Stimulated activated CD8-positive, alpha-beta memory T cell treated with anti-CD3 and anti-CD28 coated beads, Interleukin-7, amount 100 ng/mL, for 48 hours (primary cell): ENCODE data around the gene IPPK.

Experiments used
- DNase-seq, 2 donors: peaks; one replicate each; pipeline ENCODE4 v3.0.0-alpha.2; 2020; ENCODE audit warnings: low read depth in 1 of 2; ENCODE audit errors: extremely low read depth in 1 of 2

IPPK gene

DNA sequence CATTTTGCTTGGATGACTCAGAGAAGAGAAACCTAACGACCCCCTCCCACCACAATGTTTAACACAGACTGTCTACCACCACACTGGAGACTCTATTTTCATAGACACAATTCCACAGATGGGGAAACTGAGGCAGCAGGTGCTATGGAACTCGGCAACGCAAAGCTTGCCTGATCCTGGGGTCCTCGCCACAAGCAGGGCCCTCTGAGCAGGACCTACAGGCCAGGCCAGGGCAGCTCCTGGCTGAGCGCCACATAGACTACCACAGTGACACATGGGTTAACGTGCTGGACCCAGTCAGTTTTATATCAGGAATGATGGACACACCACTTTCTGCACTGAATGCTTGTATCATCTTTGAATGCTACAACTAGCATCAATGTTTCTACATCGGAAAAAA lies 11.8 kb downstream of the IPPK start:
- no peak for DNase-seq

DNA sequence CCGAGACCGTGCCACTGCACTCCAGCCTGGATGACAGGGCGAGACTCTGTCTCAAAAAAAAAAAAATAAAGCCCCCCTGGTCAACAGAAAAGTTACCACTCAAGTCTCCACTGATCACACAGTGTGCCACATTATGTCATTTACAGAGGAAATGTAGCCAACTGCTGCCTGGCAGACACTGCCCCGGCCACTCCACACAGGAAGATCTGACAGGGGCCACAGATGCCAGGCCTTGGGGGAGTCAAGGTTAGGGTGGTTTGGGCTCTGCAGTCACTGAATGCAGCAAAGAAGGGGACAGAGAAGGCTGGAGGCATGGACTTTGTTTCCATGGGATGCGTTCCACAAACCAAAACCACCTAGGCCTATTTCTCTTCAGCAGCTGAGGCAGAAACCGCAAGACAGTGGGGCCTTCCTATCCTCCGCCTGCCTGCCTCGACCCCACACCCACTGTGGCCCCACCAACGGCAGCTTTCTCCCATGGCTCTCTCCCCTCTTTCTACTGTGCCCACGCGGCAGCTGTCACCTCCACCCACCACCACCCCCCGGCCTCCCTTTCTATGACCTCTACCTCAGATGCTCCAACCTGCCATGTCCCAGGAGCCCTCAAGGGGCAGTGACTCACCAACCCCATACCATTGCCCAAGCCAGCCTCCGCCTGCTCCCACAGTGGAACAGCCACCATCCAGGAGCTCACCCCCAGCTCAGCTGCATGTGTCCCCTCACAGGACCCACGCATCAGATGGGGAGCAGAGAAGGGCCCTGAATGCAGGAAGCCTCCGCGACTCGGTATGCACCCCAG lies 12.4 kb downstream of the IPPK start:
- DNase-seq = no peak

DNA sequence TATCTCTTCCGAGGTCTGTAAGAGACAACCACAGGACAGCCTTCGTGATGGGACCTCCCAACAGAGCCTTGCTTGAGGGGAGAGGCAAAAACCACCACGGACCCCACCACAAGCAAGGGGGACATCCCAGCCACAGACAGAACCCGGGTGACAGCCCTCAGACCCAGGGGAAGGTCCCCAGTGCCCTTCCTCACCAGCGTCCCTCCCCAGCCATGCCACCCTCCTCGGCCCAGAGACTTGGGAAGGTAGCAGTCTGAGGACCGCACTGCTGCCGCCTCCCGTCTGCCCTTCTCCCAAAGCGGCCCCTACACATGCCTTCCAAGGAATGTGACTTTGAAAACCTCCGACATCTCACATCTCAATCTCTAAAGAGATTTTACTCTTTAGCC lies 13.4 kb downstream of the IPPK start:
- DNase-seq = no peak

DNA sequence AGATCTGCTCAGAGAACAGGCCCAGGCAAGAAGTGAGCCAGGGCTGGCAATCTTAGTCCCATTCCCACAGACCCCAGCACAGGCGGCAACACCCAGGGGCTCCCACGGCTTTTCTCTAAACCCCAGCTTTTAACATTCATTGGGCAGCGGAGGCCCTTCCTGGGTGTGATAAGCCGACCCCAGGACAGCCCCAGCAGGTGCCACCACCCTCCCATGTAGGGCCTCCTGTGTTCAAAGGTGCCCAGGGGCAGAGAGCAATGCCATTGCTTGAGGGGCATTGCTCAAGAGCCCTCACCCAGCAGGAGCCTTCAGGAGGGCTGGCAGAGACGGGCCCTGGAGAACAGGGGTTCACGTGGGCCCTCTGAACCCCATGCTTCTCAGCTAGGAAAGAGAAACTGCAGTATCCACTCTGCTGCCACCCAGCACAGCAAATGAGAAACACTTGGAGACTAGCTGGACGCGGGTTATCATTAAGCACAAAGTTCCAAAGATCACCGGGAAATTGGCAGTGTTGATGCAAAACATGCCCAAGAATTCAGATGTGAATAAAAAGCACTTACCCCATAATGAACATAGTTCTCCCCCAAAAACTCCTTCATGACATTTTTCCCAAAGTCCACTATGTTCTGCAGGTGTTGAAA lies 13.9 kb downstream of the IPPK start:
- no peak for DNase-seq

DNA sequence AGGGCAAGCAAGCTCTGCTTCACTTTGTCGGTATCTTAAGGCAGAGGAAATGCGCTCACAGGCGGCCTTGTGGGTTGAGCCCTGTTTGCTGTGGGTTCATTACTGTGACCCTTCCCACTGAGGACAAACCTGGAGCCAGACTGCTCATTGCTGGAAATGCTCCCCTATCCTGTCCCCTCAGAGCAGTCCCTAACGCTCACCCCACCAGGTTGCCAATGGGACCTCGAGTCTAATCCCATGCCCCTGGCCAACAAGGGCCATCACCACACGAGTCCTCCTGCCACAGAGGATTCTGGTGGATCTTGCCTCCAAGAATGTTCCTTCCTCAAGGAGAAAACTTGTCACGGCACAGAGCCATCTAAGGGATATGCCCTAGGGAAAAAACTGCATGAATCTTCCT lies 14.6 kb downstream of the IPPK start:
- no peak for DNase-seq

DNA sequence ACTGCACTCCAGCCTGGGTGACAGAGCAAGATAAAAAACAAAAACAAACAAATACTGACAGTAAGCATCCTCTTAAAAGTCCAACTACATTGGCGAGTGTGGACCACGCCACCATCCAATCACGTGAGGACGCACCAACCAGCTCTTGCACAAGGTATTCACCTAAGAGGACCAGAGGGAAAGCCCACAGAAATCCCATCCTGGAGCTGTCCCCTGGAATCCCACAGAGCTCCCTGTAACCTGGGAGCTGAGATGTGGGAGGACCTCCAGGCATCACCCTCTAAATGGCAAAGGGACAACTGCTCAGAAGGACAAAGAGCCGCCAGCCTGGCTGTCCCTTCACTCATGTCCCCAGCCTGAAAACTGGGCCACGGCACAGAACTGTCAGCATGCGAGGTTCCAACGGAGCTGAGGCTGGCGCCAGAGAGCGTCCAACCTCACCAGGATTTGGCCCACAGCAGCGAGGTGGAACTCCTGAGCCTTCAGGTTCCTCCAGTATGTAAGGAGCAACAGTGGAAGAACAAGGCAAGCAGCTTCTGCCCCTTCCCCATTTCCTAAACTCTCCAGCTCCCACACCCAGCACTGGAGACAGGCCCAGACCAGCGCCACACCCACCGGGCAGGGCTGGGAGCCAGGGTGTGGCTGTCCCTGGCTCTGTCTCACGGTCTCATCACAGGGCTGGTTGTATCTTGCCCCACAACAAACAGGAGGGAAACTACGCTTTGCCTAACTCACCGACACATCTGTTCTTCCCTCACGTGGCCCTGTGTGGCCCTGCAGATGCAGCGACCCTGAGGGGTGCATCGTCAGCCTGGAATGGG lies 15.2 kb downstream of the IPPK start:
- no peak for DNase-seq

DNA sequence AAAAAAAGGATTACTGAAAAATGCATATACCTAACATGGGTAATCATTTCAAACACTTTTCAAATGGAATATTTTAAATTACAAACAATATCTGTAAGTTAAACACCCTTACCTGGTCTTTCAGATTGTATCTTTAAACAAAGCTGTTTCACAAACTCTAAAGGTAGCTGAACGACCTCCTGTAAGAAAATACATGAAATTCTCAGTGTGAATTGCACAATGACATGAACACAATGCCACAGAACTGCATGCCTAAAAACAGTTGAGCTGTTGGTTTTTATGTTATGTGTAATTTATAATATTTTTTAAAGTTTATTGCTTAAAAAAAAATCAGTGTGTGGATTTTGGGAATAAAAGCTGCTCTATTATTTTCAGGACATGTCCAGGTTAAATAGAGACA lies 17.5 kb downstream of the IPPK start:
- no peak for DNase-seq

DNA sequence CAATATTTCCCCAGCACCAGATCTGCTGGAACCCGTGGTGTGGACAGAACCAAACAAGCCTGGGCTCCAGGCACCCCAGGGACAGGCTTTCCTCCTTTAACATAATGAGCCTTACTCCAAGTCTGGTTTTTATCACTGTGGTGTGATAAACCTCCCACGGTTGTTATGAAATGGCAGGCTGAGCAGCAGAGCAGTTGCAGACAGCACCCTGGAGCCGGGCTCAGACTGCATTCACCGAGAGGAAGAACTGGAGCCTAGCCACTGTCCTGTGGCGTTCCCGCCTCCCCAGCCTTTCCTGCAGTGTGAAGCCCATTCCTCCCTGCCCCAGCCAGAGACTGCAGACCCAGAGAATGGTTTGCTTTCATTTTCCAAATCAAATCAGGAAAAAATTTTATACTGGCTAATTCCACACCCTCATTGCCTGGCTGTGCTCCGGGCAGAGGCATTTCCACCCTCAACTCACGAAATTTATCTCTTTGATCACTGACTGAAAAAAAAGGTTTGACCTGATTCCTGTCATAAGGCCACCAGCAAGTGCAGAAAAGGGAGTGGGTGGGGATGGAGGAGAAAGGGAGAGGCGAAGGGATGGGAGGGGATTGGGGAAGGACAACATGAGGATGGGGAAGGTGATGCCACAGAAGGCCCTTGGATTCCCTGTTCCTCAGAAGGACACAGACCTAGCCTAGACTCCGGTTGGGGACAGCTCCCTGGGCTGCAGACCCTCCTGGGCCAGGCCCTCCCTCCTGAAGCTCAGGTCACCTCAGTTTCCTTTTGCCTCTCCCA lies 18.9 kb downstream of the IPPK start:
- no peak for DNase-seq

DNA sequence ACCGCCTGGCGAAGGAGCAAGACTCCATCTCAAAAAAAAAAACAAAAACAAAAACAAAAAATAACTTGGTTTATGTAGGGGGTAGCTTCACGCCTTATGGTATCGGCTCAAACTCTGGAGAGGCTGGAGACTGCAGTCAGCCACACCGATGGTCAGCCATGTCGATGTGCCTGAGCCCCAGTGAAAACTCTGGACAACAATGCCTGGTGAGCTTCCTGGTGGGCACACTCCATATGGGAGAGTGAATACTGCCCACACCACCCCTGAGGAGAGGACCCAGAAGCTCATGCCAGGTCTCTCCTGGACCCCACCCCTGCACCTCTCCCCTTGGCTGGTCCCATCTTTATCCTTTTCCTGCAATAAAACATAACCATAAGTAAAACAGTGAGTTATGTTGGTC lies 19.6 kb downstream of the IPPK start:
- no peak for DNase-seq

DNA sequence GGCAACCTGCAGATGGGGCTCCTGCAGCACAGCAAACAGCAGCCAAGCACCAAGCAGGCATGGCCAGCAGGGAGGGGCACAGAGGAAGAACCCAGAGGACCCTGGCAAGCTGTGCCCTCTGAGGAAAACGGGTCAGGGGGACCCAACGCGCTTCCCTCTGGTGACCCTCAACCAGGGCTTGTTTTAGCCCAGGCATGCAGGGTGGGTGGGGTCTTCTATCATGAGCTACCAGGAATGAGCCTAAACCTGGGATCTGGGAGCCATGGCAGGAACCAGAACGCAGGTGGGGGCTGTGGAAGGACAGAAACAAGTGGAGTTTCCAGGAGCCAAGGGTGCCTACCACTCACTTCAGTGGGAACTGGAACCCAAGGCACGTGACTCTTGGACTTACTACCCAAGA lies 20.9 kb downstream of the IPPK start:
- no peak for DNase-seq

DNA sequence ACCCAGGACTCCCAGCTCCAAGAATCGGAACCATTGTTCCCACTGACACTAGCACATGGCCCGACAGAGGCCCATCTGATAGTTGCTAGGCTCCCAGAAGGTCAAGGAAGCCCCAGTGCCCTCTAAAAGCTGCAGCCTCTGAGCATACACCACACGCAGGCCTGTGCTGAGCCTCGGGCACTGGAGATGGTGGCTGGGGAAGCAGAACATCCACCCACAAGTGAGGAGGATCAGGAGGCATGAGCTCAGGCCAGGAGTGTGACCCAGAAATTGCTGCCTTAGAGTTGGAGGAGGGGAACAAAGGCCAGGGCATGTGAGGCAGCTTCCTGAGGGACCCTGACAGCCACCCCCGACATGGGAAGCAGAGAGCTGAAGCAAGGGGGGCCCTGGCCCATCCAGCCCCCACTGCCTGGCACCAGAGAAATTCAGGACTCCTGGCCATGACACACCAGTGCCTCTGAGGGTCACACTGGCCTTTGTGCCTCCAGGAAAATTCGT lies 21.4 kb downstream of the IPPK start:
- DNase-seq = no peak

DNA sequence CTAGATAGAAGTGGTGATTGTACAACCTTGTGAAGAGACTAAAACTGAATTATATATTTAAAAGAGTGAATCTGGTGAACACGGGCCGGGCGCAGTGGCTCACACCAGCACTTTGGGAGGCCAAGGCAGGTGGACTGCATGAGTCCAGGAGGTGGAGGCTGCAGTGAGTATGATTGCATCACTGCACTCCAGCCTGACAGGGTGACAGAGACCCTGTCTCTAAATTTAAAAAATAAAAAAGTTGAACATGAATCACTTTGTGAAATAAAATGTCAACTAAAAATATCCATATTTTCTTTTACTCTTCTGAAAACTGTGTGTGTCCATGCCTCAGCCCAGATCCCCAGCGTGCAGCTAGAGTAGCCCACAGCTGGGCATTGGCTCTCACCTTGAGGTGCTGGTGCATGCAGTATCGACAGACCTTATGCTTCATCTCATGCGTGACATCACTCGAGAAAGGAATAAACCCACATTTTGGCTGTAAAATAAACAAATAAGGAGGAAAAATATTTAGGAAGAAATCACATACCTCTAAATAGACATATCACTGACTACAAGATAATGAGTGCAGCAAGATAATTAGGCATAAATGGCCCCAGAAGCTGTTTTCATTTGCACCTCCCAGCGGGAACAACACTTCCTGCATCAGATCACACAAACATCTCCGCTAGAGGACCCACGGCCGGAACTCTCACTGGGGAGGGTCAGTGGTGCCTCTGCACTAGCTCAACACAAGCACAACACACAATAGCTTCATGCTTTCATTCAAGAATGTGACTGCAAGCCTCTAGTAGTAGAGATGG lies 22.1 kb downstream of the IPPK start:
- no peak for DNase-seq

DNA sequence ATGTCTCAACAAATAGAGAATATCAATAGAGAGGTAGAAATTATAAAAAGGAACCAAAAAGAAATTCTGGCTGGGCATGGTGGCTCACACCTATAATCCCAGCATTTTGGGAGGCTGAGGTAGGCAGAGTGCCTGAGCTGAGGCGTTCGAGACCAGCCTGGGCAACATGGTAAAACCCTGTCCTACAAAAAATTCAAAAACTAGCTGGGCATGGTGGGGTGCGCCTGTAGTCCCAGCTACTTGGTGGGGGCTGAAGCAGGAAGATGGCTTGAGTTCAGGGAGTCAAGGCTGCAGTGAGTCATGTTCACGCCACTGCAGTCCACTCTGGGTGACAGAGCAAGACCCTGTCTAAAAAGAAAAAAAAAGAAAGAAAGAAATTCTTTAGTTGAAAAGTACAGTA lies 24.9 kb downstream of the IPPK start:
- DNase-seq = no peak

DNA sequence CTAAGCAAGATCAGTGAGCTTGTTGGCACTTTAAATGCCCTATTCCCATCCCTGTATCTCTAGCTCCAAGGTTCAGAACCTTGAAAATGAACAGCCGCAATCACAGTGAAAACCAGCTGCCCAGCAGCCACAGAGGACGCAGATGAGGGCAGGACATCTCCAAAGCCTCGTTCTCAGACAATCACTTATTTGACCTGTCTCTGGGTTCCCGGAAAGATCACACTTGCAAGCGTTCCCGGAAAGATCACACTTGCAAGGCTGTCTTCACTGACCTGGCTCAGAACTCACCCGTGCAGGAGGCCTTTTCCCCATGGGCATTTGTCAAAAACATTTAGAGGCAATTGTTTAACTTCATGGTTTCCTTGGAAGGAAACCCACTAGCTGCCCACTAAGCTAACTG lies 25.7 kb downstream of the IPPK start:
- DNase-seq = no peak

DNA sequence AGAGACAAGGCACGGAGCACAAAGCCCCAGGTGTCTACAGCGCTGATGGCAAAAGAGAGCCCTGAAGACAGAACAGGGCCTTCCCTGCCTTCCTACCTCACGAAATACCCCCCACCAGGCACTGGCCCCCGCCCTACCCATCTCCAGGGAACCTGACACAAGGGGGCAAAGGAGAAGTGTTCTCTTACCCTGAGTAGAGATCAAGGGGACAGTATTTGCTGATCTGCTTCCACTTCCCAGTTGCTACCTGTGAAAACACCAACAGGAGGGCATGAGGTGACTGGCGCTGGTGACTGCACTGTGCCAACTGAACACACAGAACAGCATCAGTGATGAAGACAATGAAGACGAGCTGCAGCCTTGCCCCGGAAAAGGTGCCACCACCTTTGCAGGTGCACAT lies 27.4 kb downstream of the IPPK start:
- no peak for DNase-seq

DNA sequence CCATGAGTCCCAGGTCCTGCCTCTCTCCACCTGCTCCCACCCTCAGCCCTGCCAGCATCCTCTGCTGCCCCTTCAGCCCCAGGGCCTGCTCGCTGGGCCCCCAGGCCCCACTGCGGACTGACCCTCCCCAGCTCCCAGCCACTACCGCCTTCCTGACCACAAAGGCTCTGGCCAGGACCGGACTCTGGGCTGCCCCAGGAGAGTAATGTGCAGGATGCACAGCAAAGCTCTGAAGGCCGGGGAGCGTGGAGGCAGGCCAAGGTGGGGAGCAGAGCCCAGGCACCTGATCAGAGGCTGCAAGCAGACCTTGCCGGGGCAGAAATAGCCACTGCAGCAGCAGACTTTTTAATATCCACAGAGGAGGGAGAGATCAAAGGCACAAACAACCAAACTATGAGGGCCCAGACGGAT lies 27.9 kb downstream of the IPPK start:
- DNase-seq = no peak

DNA sequence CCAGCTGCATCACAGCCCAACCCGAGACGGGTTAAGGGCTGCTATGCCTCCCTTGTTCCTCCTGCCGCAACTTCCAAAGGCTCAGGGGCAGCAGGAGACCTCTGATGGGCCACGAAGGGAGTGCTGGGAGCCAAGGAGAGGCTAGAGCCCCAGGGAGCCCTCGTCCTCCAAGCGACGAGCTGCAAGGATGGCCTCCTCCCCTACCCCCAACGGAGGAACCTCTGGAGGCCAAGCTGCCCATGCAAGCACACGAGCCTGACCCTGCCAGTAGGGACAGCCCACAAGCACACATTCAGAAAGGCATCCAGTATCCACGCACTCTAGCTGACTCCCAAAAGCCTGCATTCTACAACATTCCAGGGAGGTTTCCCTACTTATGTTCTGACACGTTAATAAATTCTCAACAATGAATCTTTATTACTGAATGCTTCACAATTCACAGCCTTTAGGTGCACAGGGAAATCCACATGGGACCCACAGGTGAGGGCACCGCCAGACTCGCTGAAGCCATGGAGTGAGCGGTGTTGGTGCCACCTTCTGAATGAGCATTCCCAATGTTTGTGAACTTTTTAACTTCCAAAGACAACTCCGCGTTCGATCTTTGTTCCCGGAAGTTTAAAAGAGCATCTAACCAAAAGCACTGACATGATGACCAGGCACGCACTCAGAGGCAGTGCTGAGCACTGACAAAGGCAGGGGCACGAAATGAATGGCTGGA lies 28.7 kb downstream of the IPPK start:
- DNase-seq = no peak

DNA sequence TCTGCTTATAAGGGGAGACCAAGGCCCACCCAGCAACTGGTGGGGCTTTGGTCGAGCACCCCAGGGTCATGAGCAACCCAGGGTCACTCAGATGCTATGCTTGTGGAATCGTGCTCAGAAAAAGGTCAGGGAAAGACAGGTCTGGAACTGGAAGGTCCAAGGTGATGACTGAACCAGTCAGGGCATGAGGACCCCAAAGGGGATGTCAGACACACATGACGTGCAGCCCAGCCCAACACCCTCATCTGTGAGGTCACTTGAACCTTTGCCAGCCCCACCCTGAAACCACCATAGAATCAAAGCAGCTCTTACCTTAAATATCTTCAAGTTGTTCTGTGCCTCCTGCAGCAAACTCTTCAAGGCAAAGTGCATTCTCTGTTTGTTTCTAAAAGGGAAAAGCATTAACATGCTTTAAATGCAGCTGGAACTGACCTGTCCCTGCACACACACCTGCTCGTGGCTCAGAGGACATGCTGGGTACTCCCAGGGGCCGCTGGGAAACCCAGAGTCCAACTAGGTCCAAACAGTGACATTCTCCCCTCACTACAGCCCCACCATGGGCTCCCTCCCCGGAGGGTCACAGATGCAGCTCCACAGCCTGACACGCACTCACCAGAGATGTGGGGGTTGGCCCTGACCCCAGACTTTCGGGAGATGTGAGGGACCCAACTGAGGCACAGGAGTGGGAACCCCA lies 29.4 kb downstream of the IPPK start:
- DNase-seq = no peak

DNA sequence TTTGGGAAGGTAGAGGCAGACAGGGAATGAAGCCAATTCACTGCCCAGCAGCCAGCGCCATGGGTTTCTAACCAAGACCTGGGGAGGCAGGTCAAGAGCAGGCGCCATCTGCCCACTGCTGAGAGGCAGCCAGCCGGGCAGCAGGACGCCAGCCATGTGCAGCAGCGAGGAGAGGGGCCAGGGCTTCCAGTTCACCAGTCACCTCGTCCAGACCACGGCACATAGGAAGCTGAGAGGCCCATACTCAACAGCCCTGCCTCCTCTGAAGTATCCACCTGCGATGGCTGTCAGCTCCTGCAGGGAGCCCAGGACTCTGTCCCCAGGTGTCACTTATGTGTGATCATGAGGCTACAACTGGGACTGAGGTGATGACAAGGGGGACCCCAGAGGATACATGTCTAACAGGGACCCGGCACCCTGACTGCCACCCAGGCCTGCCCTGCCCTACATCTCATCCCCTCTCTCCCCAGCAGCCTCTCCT lies 30.1 kb downstream of the IPPK start:
- DNase-seq = no peak
